Measurements from ENCODE around the gene KCTD21. TPM values are rescaled to one million over a fixed set of nuclear protein-coding genes. Genes with fewer than 3 reads are reported as not detected.

The KCTD21 gene
- total RNA-seq, 1 experiment from 2014 or later: 9.4 TPM

DNA sequence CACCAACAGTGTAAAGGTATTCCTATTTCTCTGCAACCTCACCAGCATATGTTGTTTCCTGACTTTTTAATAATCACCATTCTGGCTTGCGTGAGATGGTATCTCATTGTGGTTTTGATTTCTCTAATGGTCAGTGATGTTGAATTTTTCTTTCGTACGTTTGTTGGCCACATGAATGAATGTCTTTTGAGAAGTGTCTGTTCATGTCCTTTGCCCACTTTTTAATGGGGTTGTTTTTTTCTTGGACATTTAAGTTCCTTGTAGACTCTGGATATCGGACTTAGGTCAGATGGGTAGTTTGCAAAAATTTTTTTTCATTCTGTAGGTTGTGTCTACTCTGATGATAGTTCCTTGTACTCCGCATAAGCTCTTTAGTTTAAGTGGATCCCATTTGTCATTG lies 23.1 kb upstream of the KCTD21 start:
- Histone ChIP-seq H3K4me1 (ENCODE audit: insufficient read depth, low read length) (peaks cover 3% of the 10 kb centered on the region), H2AFZ (ENCODE audit: low read length) (no peak overlapping the region), H3F3A (ENCODE audit: low read length, unreplicated experiment) (no peaks in the 10 kb centered on the region), H3K79me2 (ENCODE audit: low read length) (0 out of 2 replicates have a peak, but pooled peaks cover 6% of the 10 kb centered on the region), H3K9ac (ENCODE audit: low read length) (no peak overlapping the region), H3K27ac (ENCODE audit: low read length) (no peak overlapping the region), H3K4me3 (ENCODE audit: low read length) (no peak overlapping the region), H3K27me3 (ENCODE audit: low read length) (no peaks in the 10 kb centered on the region), H4K20me1 (ENCODE audit: low read length) (no peaks in the 10 kb centered on the region), H3K36me3 (ENCODE audit: low read depth, low read length) (peaks cover 7% of the 10 kb centered on the region), H3K9me3 (ENCODE audit: low read length) (no peaks in the 10 kb centered on the region), H3K9me2 (replicated peaks; ENCODE audit: low read length) (no peaks in the 10 kb centered on the region), H3K4me2 (ENCODE audit: low read length) (no peak overlapping the region)
- ATAC-seq (no peak), DNase-seq (no peak)
- POLR2A ChIA-PET (ENCODE audit: unreplicated experiment): no interaction called here
- TF ChIP-seq, protein P1, sequence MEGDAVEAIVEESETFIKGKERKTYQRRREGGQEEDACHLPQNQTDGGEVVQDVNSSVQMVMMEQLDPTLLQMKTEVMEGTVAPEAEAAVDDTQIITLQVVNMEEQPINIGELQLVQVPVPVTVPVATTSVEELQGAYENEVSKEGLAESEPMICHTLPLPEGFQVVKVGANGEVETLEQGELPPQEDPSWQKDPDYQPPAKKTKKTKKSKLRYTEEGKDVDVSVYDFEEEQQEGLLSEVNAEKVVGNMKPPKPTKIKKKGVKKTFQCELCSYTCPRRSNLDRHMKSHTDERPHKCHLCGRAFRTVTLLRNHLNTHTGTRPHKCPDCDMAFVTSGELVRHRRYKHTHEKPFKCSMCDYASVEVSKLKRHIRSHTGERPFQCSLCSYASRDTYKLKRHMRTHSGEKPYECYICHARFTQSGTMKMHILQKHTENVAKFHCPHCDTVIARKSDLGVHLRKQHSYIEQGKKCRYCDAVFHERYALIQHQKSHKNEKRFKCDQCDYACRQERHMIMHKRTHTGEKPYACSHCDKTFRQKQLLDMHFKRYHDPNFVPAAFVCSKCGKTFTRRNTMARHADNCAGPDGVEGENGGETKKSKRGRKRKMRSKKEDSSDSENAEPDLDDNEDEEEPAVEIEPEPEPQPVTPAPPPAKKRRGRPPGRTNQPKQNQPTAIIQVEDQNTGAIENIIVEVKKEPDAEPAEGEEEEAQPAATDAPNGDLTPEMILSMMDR (conservative IDR thresholded peaks at IDR 0.05; ENCODE audit: low read depth, low read length): no peak
- TF ChIP-seq EZH2 (IDR thresholded peaks at IDR 0.05; ENCODE audit: low read length, unreplicated experiment) (no peak), EZH2phosphoT487 (IDR thresholded peaks at IDR 0.05; ENCODE audit: borderline replicate concordance, low read length) (no peak)
- CTCF ChIA-PET: no interaction called here
- intact Hi-C loops (cut with micrococcal nuclease): no loop called here
- BruUV-seq (replicated peaks): no TSS peak

DNA sequence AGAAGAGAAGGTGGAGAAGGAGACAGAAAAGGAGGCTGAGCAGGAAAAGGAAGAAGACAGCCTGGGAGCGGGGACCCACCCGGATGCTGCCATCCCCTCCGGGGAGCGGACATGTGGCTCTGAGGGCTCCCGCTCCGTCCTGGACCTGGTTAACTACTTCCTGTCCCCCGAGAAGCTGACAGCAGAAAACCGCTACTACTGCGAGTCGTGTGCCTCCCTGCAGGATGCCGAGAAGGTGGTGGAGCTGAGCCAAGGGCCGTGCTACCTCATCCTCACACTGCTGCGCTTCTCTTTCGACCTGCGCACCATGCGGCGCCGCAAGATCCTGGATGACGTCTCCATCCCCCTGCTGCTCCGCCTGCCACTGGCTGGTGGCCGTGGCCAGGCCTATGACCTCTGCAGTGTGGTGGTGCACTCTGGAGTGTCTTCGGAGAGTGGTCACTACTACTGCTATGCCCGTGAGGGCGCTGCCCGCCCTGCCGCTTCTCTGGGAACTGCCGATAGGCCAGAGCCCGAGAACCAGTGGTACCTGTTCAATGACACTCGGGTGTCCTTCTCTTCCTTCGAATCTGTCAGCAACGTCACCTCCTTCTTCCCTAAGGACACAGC lies 21.7 kb upstream of the KCTD21 start:
- Histone ChIP-seq H3K36me3 (ENCODE audit: low read depth, low read length) (peaks cover 11% of the 10 kb centered on the region; the same call in 1 of the 2 replicates), H3K9me2 (replicated peaks; ENCODE audit: low read length) (no peaks in the 10 kb centered on the region), H3K9ac (ENCODE audit: low read length) (no peak overlapping the region), H3K27ac (ENCODE audit: low read length) (no peak overlapping the region), H2AFZ (ENCODE audit: low read length) (no peak overlapping the region), H3K9me3 (ENCODE audit: low read length) (no peaks in the 10 kb centered on the region), H3K79me2 (ENCODE audit: low read length) (0 out of 2 replicates have a peak, but pooled peaks cover 6% of the 10 kb centered on the region), H4K20me1 (ENCODE audit: low read length) (no peaks in the 10 kb centered on the region), H3K4me3 (ENCODE audit: low read length) (no peak overlapping the region), H3K4me2 (ENCODE audit: low read length) (no peak overlapping the region), H3K4me1 (ENCODE audit: insufficient read depth, low read length) (no peaks in the 10 kb centered on the region), H3K27me3 (ENCODE audit: low read length) (no peaks in the 10 kb centered on the region), H3F3A (ENCODE audit: low read length, unreplicated experiment) (no peaks in the 10 kb centered on the region)
- POLR2A ChIA-PET (ENCODE audit: unreplicated experiment): no interaction called here
- ATAC-seq (no peak), DNase-seq (no peak)
- TF ChIP-seq EZH2 (IDR thresholded peaks at IDR 0.05; ENCODE audit: low read length, unreplicated experiment) (no peak), EZH2phosphoT487 (IDR thresholded peaks at IDR 0.05; ENCODE audit: borderline replicate concordance, low read length) (no peak)
- CTCF ChIA-PET: no interaction called here
- intact Hi-C loops (cut with micrococcal nuclease): no loop called here
- BruUV-seq (replicated peaks): no TSS peak

DNA sequence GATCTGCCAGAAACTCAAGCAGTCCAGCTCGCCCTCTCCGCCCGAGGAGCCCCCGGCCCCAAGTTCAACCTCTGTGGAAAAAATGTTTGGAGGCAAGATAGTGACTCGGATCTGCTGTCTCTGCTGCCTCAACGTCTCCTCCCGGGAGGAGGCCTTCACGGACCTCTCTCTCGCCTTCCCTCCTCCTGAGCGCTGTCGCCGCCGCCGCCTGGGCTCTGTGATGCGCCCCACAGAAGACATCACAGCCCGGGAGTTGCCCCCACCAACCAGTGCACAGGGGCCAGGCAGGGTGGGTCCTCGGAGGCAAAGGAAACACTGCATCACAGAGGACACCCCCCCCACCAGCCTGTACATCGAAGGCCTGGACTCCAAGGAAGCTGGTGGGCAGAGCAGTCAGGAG lies 21.1 kb upstream of the KCTD21 start:
- Histone ChIP-seq H3F3A (ENCODE audit: low read length, unreplicated experiment) (no peaks in the 10 kb centered on the region), H3K9me2 (replicated peaks; ENCODE audit: low read length) (no peaks in the 10 kb centered on the region), H3K27me3 (ENCODE audit: low read length) (no peaks in the 10 kb centered on the region), H3K4me3 (ENCODE audit: low read length) (no peak overlapping the region), H2AFZ (ENCODE audit: low read length) (no peak overlapping the region), H3K27ac (ENCODE audit: low read length) (no peak overlapping the region), H3K4me2 (ENCODE audit: low read length) (no peak overlapping the region), H3K79me2 (ENCODE audit: low read length) (0 out of 2 replicates have a peak, but pooled peaks cover 6% of the 10 kb centered on the region), H3K9ac (ENCODE audit: low read length) (no peak overlapping the region), H3K9me3 (ENCODE audit: low read length) (no peaks in the 10 kb centered on the region), H4K20me1 (ENCODE audit: low read length) (no peaks in the 10 kb centered on the region), H3K36me3 (ENCODE audit: low read depth, low read length) (peaks cover 11% of the 10 kb centered on the region; the same call in 1 of the 2 replicates), H3K4me1 (ENCODE audit: insufficient read depth, low read length) (no peaks in the 10 kb centered on the region)
- ChIA-PET CTCF (no interaction called here), POLR2A (ENCODE audit: unreplicated experiment) (no interaction called here)
- no peak for DNase-seq
- intact Hi-C loops (cut with micrococcal nuclease): no loop called here
- ATAC-seq: no peak
- no TSS peak for BruUV-seq (replicated peaks)
- TF ChIP-seq, protein P1 (conservative IDR thresholded peaks at IDR 0.05; ENCODE audit: low read depth, low read length): no peak
- TF ChIP-seq EZH2phosphoT487 (IDR thresholded peaks at IDR 0.05; ENCODE audit: borderline replicate concordance, low read length): no peak
- no peak for TF ChIP-seq EZH2 (IDR thresholded peaks at IDR 0.05; ENCODE audit: low read length, unreplicated experiment)
